Right lobe of liver (tissue), 6 donors: ENCODE results near the gene ABCB10. TPM values are rescaled to one million over a fixed set of nuclear protein-coding genes. Genes with fewer than 3 reads are reported as not detected.

Experiments used
- ATAC-seq, 4 donors: fragments of 200-7000 bp; cut with Tn5 transposase; one replicate each; pipeline ENCODE4 v1.9.1; 2020; ENCODE audit warnings: mild to moderate bottlenecking in 4 of 4, moderate library complexity in 4 of 4
- DNase-seq, 3 donors: peaks; one replicate each; pipeline ENCODE4 v3.0.0-alpha.2; 2020
- H3K27ac ChIP-seq, 3 donors: fragments of 200-600 bp; one replicate each; pipeline ENCODE4 v1.8.0; 2022
- H3K27me3 ChIP-seq, 2 donors: fragments of 200-600 bp; one replicate each; pipeline ENCODE4 v1.8.0; 2022
- H3K36me3 ChIP-seq, 4 donors: fragments of 200-600 bp; sonication (generic) in 1 of 4; one replicate each; pipeline versions ENCODE4 v1.5.1 to v1.8.0; 2017 to 2022; ENCODE audit warnings: control low read depth in 1 of 4
- H3K4me1 ChIP-seq, 4 donors: fragments of 200-600 bp; sonication (generic) in 1 of 4; one replicate each; pipeline versions ENCODE4 v1.5.1 to v1.8.0; 2017 to 2022; ENCODE audit warnings: control low read depth in 1 of 4
- H3K4me3 ChIP-seq, 3 donors: fragments of 200-600 bp; one replicate each; pipeline ENCODE4 v1.8.0; 2022
- H3K9me3 ChIP-seq, 4 donors: fragments of 200-600 bp; sonication (generic) in 1 of 4; one replicate each; pipeline versions ENCODE4 v1.5.1 to v1.8.0; 2017 to 2022; ENCODE audit warnings: control low read depth in 1 of 4
- CTCF ChIP-seq, 4 donors: fragments of 200-600 bp in 3 of 4; fragments of 450-650 bp in 1 of 4; IDR thresholded peaks; one replicate each; pipeline versions ENCODE4 v1.5.1 to v1.8.0; 2016 to 2022; ENCODE audit warnings: antibody characterized with exemption in 4 of 4, mild to moderate bottlenecking in 2 of 4
- POLR2A ChIP-seq: fragments of 450-650 bp; IDR thresholded peaks from one replicate; pipeline ENCODE4 v1.6.1; 2017; ENCODE audit warnings: antibody characterized with exemption, mild to moderate bottlenecking
- WGBS: methylation state at CpG from one replicate; pipeline ENCODE4 v1.1.6; 2018; ENCODE audit warnings: low coverage, low lambda C conversion rate; ENCODE audit not compliant: insufficient coverage; ENCODE audit errors: missing lambda C conversion rate; 5-methylcytosine and 5-hydroxymethylcytosine counted together
- intact Hi-C, 2 donors: fragments of 100-400 bp; cut with DNase I; formaldehyde crosslinking; loops; one replicate each; pipeline versions ENCODE4 v1.11.2 to v1.14.1; 2022
- total RNA-seq, 6 experiments: library from RNA; depleted of rRNA in 2 of 6; stranded (reverse); fragments of >200 nt in 2 of 6; fragmentation: NEBNext Ultra II Directional in 3 of 6; extraction: Animal tissue kit (Norgen Biotek cat#: 25700) in 3 of 6; gene quantifications; one replicate each; pipeline versions ENCODE4 v1.1.0 to v1.2.4, GENCODE V29; 2016 to 2023
- donor health status: DM: no; HTN: yes; CAD: no.
- donor health status: DM: no; HTN: no; CAD: no.
- donor health status: DM: no; HTN: no; CAD: no.
- donor health status: DM: no; HTN: yes; CAD: no.
- donor health status: DM: no; HTN: yes; CAD: no.

ABCB10 gene
- total RNA-seq, 6 experiments from 2014 or later, result 12.9 to 16.2 (median 13.7) TPM

GRCh38 chr1:229574679-229575442, 16.4 kb upstream of the ABCB10 start:
- 86% methylated on average over 5 of the region's 6 CpGs for WGBS
- TF ChIP-seq CTCF (IDR thresholded peaks at IDR 0.05), result no peak
- TF ChIP-seq POLR2A, result no peak
- intact Hi-C loops, result loop anchor here in 1 of 2 donors (10.0 kb wide), 1 partner anchor 50 kb away; the partner anchor contains the start of genes TAF5L and URB2
- Histone ChIP-seq H3K36me3 (no peaks in the 10 kb centered on the region), H3K27ac (no peak overlapping the region), H3K4me3 (no peak overlapping the region), H3K27me3 (no peaks in the 10 kb centered on the region), H3K4me1 (no peaks in the 10 kb centered on the region), H3K9me3 (no peaks in the 10 kb centered on the region)
- no peak for ATAC-seq
- DNase-seq, result no peak

GRCh38 chr1:229572286-229572685, 13.8 kb upstream of the ABCB10 start:
- WGBS, result 55% methylated on average over 2 of the region's 2 CpGs
- no peaks in the 10 kb centered on the region for H3K36me3 ChIP-seq

GRCh38 chr1:229570891-229571516, 12.5 kb upstream of the ABCB10 start:
- Histone ChIP-seq H3K27me3 (no peaks in the 10 kb centered on the region), H3K4me3 (no peak overlapping the region), H3K36me3 (no peaks in the 10 kb centered on the region), H3K9me3 (no peaks in the 10 kb centered on the region), H3K4me1 (no peaks in the 10 kb centered on the region), H3K27ac (no peak overlapping the region)
- 25% methylated on average over 2 of the region's 2 CpGs for WGBS
- intact Hi-C loops, result loop anchor here in 1 of 2 donors (10.0 kb wide), 1 partner anchor 54 kb away; the partner anchor contains the start of genes TAF5L and URB2
- DNase-seq (no peak), ATAC-seq (no peak)
- no peak for TF ChIP-seq POLR2A
- no peak for TF ChIP-seq CTCF (IDR thresholded peaks at IDR 0.05)

More at GRCh38 chr1:229572286-229572685, 13.8 kb upstream of the ABCB10 start:
- intact Hi-C loops, result loop anchor here in 1 of 2 donors (10.0 kb wide), 1 partner anchor 53 kb away; the partner anchor contains the start of genes TAF5L and URB2
- Histone ChIP-seq H3K4me3 (no peak overlapping the region), H3K27me3 (no peaks in the 10 kb centered on the region), H3K4me1 (no peaks in the 10 kb centered on the region), H3K9me3 (no peaks in the 10 kb centered on the region), H3K27ac (no peak overlapping the region)
- ATAC-seq (no peak), DNase-seq (no peak)
- TF ChIP-seq POLR2A (no peak), CTCF (IDR thresholded peaks at IDR 0.05) (no peak)

- ATAC-seq (no peak), DNase-seq (no peak)
- TF ChIP-seq POLR2A (no peak), CTCF (IDR thresholded peaks at IDR 0.05) (no peak)
Observed at GRCh38 chr1:229570305-229570704, 11.8 kb upstream of the ABCB10 start.

More at GRCh38 chr1:229570305-229570704, 11.8 kb upstream of the ABCB10 start:
- 76% methylated on average over 17 of the region's 20 CpGs for WGBS
- Histone ChIP-seq H3K4me1 (no peaks in the 10 kb centered on the region), H3K36me3 (no peaks in the 10 kb centered on the region), H3K9me3 (no peaks in the 10 kb centered on the region), H3K27ac (no peak overlapping the region), H3K27me3 (no peaks in the 10 kb centered on the region), H3K4me3 (no peak overlapping the region)
- intact Hi-C loops, result loop anchor here in 1 of 2 donors (10.0 kb wide), 1 partner anchor 54 kb away; the partner anchor contains the start of genes TAF5L and URB2
